ENCODE results near the gene MECR.
"Not testable (repeated sequence)": the region's sequence is repeated elsewhere in the genome, so short reads cannot be mapped to it uniquely, and the experiment has no call there.

Gene MECR

GRCh38 chr1:29234881-29235280, 4.1 kb upstream of the MECR start:
- DNase-seq = not testable (repeated sequence)

DNA sequence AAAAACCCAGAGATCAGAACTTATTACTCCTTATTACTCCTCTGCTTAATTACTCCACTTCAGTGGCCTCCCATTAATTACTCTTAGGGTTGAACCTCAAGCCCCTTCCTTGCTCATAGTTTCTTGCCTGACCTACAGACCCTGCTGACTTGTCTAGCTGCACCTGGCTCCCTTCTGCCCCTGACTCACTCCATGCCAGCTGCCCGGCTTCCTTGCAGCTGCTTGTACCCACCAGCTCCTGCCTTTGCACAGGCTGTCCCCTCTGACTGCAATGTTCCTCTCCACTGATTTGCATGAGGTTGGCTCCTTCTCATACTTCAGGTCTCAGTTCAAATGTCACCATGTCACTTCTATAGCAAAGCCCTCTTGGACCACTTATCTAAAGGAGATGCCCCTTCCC, 3.7 kb upstream of the MECR start:
- DNase-seq = no peak

GRCh38 chr1:29233693-29234092, 3.0 kb upstream of the MECR start:
- DNase-seq = no peak

- no peak for DNase-seq
These were observed 1.7 kb upstream of the MECR start for GRCh38 chr1:29232387-29232786.

GRCh38 chr1:29230204-29230552, 556 bp downstream of the MECR start:
- DNase-seq = no peak

DNA sequence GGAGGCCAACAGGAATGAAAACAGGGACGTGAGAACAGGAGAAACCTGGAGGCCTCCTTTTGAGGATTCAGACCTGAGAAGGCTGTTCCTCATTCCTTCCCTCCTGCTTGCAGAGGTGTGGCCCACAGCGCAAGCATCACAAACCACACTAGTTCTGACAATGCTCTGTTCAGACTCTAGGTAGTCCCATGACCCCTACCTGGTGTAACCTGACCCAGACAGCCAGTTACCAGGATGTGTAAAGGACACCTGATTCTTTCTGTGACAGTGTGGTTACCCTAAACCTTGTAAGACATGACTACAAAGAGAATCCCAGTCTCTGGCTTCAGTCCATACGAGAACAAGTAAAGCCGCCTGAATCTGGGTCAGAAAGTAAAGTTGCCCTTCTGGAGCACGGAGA, 3.2 kb downstream of the MECR start:
- DNase-seq = no peak

GRCh38 chr1:29225361-29225760, 5.4 kb downstream of the MECR start:
- DNase-seq = no peak

DNA sequence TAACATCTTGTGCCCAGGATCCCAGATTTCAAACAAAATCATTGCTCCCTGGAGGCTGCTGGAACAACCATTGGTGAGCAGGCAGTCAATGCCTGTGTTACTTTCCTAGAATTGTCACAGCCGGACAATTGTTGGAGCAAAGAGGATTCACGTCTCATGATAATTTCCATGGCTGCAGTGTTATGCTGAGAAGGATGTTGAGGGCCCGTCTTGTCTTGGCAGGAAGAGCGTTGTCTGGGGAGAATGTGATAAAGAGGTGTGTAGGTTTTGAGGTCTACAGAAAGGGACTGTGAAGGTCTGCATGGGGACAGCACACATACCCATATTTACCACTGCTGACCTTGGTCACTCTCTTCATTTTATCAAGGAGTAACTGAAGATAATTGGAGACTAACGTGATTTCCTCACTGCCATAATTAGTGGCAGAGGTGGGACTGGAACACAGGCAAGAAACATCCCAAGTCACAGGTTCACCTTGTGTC, 6.3 kb downstream of the MECR start:
- no peak for DNase-seq

DNA sequence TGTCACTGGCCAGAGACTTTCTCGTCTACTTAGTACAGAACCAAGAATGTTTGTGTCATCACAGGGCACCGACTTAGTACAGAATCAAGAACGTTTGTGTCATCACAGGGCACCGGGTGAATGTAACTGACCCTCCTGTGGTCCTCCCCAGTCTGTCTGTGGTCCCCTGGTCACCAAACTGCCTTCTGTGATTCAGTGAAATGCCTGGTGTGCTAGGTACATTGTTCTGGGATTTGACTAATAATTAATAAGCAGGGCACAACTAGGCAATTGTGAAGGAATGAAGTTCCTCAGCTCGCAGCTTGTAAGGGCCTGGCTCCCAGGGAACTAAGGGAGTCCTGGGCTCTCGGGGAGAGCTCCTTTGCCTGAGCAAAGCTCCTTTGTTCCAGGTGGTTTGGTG, 7.2 kb downstream of the MECR start:
- DNase-seq = no peak

GRCh38 chr1:29222686-29223085, 8.0 kb downstream of the MECR start:
- no peak for DNase-seq

DNA sequence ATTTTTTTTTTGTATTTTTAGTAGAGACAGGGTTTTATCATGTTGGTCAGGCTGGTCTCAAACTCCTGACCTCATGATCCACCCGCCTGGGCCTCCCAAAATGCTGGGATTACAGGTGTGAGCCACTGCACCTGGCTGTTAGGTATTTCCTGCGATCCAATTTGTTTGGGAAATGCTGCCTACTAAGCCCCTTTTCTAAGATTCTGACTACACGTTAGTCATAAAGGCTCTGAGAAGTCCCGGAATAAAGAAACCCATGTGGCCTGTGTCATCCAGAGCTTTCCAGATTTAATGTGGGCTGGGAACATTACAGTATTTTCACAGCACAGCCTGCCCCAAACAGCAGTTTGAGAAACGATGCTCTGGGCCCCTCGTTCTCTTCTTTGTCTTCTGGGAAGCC, 8.5 kb downstream of the MECR start:
- DNase-seq = not testable (repeated sequence)

DNA sequence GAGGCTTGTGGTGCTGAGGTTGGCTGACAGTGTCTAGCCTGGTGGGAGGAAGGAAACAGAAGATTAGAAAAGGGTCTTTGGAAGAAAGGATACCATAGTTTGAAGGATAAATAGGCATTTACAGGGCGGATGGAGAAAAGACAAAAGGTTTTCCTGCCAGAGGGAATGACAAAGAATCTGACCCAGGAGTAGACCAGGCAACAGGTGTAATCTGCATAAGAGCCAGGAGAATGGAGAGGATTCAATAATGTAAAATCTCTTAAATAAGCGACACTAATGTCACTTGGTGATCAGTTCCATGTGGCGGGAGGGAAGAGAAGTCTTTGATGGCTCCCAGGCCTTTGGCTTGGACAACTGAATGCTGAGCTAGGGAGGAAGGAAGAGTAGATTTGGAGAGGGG, 9.4 kb downstream of the MECR start:
- no peak for DNase-seq

- DNase-seq = no peak
These were observed 12.5 kb downstream of the MECR start for GRCh38 chr1:29218223-29218622.

DNA sequence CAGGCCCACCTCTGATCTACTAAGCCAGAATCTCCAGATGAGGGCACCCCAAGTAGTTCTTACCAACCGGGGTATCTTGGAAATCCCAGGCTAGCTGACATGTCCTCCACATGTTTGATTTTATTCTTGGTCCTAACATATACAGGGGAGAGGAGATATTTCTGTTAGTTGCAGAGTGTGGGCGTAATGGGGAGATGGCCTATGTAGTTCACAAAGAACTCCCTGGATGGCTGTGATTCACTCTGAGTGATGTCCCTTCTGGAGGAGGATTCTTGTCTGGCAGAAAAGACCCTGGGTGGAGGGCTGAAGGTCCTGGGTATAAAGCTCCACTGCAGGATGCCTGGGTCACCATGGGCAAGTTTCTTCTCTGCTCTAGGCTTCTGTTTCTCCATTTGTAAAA, 13.1 kb downstream of the MECR start:
- DNase-seq = no peak

- no peak for DNase-seq
These were observed 17.7 kb downstream of the MECR start for GRCh38 chr1:29213055-29213454.

- no peak for DNase-seq
These were observed 19.4 kb downstream of the MECR start for GRCh38 chr1:29211086-29212030.

DNA sequence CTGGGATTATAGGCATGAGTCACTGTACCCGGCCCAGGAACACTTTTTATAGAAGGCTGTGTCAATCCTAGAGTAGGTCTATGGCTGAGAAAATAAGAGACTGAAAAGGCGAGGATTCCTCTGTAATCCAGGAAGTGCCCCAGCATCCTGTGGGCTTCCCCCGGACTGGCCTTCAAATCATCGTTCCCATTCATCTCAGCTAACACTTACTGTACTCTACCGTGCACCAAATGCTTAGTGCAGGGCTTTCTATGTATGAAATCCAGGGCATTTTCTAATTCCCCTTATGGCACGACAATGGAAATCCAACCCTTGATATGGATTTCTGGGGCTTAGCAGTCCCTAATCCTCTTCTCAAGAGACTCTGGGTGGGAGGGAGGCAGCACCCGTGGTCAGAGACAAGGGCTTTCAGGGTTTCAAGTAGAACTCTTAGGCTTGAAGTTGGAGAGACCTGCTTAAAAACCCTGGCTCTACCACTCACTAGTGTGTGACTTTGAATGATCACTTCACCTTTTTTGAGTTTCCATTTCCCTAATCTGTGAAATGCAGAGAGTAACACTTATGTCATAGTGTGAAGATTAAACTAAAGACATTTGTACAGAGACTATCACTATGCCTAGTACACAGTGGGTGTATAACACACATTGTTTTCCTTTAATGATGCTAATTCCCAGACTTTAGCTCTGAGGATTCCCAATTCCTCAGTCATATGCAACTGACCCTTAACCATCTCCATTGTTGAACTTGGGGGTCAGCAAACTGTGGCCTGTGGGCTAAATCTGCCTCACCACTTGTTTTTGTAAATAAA, 20.3 kb downstream of the MECR start:
- DNase-seq = no peak

GRCh38 chr1:29209173-29209572, 21.6 kb downstream of the MECR start:
- DNase-seq = no peak

GRCh38 chr1:29208442-29208841, 22.3 kb downstream of the MECR start:
- DNase-seq = no peak

GRCh38 chr1:29202584-29203340, 28.0 kb downstream of the MECR start:
- DNase-seq = peak; percentile 74

- no peak for DNase-seq
These were observed 28.7 kb downstream of the MECR start for GRCh38 chr1:29202053-29202452.

GRCh38 chr1:29201595-29202051, 29.1 kb downstream of the MECR start:
- DNase-seq = no peak

Data from activated effector memory CD4-positive, alpha-beta T cell treated with Interleukin-2 at 50 U/mL for 16 hours (primary cell).